K562 (cell line): ENCODE results near the gene RAB25. TPM values are rescaled to one million over a fixed set of nuclear protein-coding genes. Genes with fewer than 3 reads are reported as not detected.
A peak's percentile ranks its signal among the peaks of the same experiment; 100 is the strongest.

Experiments used
- ARID2 ChIP-seq: fragments of 450-650 bp; IDR thresholded peaks from 2 replicates; pipeline ENCODE4 v1.6.1; 2017; ENCODE audit warnings: antibody characterized with exemption, mild to moderate bottlenecking
- FOXJ2 ChIP-seq: fragments of 200-800 bp; sonication (Bioruptor generic); IDR thresholded peaks from 2 replicates; pipeline ENCODE4 v1.6.1; 2016; ENCODE audit warnings: missing genetic modification characterization, missing compliant biosample characterization
- HDAC1 ChIP-seq, 2 experiments: fragments of 450-650 bp; IDR thresholded peaks; 2 replicates each; pipeline ENCODE4 v1.6.1; 2016 to 2017; ENCODE audit warnings: inconsistent platforms in 1 of 2, mild to moderate bottlenecking in 1 of 2, moderate library complexity in 1 of 2
- MBD1 ChIP-seq: fragments of 250-450 bp; sonication (Bioruptor Pico); IDR thresholded peaks from 2 replicates; pipeline ENCODE4 v1.8.0; 2022; ENCODE audit warnings: inconsistent platforms
- NFIC ChIP-seq: fragments of 450-650 bp; IDR thresholded peaks from 2 replicates; pipeline ENCODE4 v1.6.1; 2017; ENCODE audit warnings: mild to moderate bottlenecking, inconsistent platforms
- RFX1 ChIP-seq: fragments of 450-650 bp; IDR thresholded peaks from 2 replicates; pipeline ENCODE4 v1.6.1; 2016; ENCODE audit warnings: mild to moderate bottlenecking, moderate library complexity
- VEZF1 ChIP-seq: fragments of 200-800 bp; sonication (Bioruptor generic); IDR thresholded peaks from 2 replicates; pipeline ENCODE4 v1.6.1; 2017; ENCODE audit warnings: missing genetic modification characterization, missing compliant biosample characterization
- ZNF263 ChIP-seq: sonication (generic); formaldehyde crosslinking; IDR thresholded peaks from 2 replicates; pipeline ENCODE4 v1.8.0; 2022; ENCODE audit warnings: mild to moderate bottlenecking, missing genetic modification reagents, borderline replicate concordance
- polyA plus RNA-seq, 8 experiments: library from polyadenylated mRNA; depleted of rRNA in 4 of 8; stranded (reverse) in 5 of 8; unstranded in 3 of 8; fragments of >200 nt; fragmentation: Nextera tagmentation in 2 of 8; fragmentation: Illumina TruSeq in 1 of 8; extraction: Ambion mirVana in 2 of 8; extraction: Trizol in 1 of 8; gene quantifications; 2 replicates each; pipeline versions ENCODE4 v1.2.1 to v1.2.3, GENCODE V29; 2011 to 2014; ENCODE audit warnings: inconsistent platforms in 1 of 8, missing spikeins in 1 of 8
- total RNA-seq, 7 experiments: library from RNA; depleted of rRNA in 6 of 7; stranded (reverse); fragments of >200 nt in 6 of 7; fragmentation: Illumina TruSeq in 2 of 7; extraction: Trizol in 2 of 7; gene quantifications; 2 replicates each; pipeline versions ENCODE4 v1.2.1 to v1.2.3, GENCODE V29; 2011 to 2021; ENCODE audit warnings: low replicate concordance in 1 of 7
- TF ChIP-seq, protein P1 (sequence below), 2 experiments: fragments of 450-650 bp; formaldehyde crosslinking in 1 of 2; IDR thresholded peaks; 2 replicates each; pipeline versions ENCODE4 v1.4.0 to v1.6.1; 2014 to 2020; ENCODE audit warnings: mild to moderate bottlenecking in 2 of 2, borderline replicate concordance in 1 of 2, low read depth in 1 of 2
- TF ChIP-seq, protein P2 (sequence below): fragments of 450-650 bp; IDR thresholded peaks from 2 replicates; pipeline ENCODE4 v1.6.1; 2018; ENCODE audit not compliant: partially characterized antibody

RAB25 gene
- total and polyA plus RNA-seq, 9 of the 15 experiments (the other 6 are each of a cell fraction or from before 2014, with no cell fraction given): 0.10 to 0.27 (median 0.13) TPM; not detected in 6

- TF ChIP-seq, protein P1, sequence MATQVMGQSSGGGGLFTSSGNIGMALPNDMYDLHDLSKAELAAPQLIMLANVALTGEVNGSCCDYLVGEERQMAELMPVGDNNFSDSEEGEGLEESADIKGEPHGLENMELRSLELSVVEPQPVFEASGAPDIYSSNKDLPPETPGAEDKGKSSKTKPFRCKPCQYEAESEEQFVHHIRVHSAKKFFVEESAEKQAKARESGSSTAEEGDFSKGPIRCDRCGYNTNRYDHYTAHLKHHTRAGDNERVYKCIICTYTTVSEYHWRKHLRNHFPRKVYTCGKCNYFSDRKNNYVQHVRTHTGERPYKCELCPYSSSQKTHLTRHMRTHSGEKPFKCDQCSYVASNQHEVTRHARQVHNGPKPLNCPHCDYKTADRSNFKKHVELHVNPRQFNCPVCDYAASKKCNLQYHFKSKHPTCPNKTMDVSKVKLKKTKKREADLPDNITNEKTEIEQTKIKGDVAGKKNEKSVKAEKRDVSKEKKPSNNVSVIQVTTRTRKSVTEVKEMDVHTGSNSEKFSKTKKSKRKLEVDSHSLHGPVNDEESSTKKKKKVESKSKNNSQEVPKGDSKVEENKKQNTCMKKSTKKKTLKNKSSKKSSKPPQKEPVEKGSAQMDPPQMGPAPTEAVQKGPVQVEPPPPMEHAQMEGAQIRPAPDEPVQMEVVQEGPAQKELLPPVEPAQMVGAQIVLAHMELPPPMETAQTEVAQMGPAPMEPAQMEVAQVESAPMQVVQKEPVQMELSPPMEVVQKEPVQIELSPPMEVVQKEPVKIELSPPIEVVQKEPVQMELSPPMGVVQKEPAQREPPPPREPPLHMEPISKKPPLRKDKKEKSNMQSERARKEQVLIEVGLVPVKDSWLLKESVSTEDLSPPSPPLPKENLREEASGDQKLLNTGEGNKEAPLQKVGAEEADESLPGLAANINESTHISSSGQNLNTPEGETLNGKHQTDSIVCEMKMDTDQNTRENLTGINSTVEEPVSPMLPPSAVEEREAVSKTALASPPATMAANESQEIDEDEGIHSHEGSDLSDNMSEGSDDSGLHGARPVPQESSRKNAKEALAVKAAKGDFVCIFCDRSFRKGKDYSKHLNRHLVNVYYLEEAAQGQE (IDR thresholded peaks at IDR 0.05; ENCODE audit: borderline replicate concordance): peak; percentile 29; the same call in 1 of the 2 replicates
- TF ChIP-seq, protein P1 (CRISPR knock-in tag; IDR thresholded peaks at IDR 0.05; ENCODE audit: low read depth): no peak
- TF ChIP-seq ARID2: no peak
- 0 out of 4 replicates have a peak, but pooled peaks of 1 of the 2 experiments have one; percentile 11 for TF ChIP-seq HDAC1 (IDR thresholded peaks at IDR 0.05)
- TF ChIP-seq NFIC: peak; percentile 97
- peak; percentile 93 for TF ChIP-seq FOXJ2 (tag)
- peak; percentile 61 for TF ChIP-seq RFX1
- TF ChIP-seq, protein P2, sequence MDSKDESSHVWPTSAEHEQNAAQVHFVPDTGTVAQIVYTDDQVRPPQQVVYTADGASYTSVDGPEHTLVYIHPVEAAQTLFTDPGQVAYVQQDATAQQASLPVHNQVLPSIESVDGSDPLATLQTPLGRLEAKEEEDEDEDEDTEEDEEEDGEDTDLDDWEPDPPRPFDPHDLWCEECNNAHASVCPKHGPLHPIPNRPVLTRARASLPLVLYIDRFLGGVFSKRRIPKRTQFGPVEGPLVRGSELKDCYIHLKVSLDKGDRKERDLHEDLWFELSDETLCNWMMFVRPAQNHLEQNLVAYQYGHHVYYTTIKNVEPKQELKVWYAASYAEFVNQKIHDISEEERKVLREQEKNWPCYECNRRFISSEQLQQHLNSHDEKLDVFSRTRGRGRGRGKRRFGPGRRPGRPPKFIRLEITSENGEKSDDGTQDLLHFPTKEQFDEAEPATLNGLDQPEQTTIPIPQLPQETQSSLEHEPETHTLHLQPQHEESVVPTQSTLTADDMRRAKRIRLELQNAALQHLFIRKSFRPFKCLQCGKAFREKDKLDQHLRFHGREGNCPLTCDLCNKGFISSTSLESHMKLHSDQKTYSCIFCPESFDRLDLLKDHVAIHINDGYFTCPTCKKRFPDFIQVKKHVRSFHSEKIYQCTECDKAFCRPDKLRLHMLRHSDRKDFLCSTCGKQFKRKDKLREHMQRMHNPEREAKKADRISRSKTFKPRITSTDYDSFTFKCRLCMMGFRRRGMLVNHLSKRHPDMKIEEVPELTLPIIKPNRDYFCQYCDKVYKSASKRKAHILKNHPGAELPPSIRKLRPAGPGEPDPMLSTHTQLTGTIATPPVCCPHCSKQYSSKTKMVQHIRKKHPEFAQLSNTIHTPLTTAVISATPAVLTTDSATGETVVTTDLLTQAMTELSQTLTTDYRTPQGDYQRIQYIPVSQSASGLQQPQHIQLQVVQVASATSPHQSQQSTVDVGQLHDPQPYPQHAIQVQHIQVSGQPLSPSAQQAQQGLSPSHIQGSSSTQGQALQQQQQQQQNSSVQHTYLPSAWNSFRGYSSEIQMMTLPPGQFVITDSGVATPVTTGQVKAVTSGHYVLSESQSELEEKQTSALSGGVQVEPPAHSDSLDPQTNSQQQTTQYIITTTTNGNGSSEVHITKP: peak; percentile 8
- no peak for TF ChIP-seq MBD1 (CRISPR knock-in tag)
- TF ChIP-seq VEZF1 (CRISPR knock-in tag): peak; percentile 47; the same call in 1 of the 2 replicates
- peak; percentile 88 for TF ChIP-seq ZNF263
These were observed 43.3 kb downstream of the RAB25 start (continued) for GRCh38 chr1:156104065-156104810.
